Stimulated activated CD8-positive, alpha-beta memory T cell treated with anti-CD3 and anti-CD28 coated beads, Interleukin-12 subunit alpha, Interleukin-12 subunit beta, amount 100 ng/mL, for 1 hour (primary cell): ENCODE data around the gene CARS1.

ENCODE experiments used
- DNase-seq: peaks from one replicate; pipeline ENCODE4 v3.0.0-alpha.2; 2020; ENCODE audit warnings: low read depth

The CARS1 gene

DNA sequence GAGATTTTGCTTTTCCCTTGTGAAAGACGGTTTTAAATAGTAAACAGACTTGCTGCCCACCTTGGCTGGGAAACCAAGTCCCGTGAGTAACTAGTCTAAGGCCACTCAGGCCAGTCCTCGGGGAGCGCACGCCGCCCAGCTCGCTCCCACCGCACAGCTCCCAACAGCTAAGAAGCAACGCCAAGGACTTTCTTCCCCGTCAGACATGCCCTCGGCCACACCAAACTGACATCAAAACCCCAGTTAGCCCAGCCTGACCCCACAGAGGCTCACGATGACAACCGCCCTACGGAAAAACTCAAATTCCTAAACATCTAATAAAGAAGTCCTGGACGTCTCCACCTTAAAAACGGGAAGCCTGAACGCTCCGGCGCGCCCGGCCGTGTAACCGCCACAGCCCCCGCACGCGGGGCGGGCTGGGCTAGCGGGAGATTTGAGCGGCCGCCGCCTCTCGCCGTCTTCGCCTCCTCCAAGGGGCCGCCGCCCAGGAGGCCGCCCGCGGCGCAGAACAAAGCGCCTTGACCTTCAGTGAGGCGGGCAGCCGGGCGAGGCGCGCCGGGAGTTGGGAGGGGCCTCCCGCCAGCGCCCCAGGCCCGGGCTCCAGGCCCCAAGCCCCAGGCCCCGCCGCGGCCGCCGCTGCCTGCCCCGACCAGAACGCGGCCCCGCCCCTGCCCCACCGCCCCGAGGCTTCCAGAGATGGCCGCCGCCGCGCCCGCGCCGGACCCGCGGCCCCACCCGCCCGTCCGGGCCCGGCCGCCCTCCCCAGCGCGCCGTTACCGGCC lies 65.6 kb downstream of the CARS1 start:
- no peak for DNase-seq

GRCh38 chr11:2990617-2991451 lies 66.4 kb downstream of the CARS1 start:
- no peak for DNase-seq

DNA sequence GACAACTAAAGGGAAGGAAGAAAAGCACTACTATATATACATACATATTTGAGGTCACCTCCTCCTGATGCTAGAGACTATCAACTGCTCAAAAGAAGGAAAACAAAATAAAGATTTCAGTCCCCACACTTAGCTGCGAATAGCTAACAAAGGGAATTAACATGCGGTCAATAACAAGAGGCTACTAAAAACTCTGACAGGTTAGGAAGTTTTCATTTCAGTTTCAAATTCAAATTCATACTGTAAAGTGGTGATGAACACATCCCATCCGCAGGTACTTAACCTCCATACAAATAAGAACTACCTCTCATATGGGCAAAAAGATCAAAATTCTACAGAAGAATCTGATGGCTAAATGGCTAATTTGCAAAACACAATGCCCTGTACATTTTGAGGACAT lies 67.7 kb downstream of the CARS1 start:
- DNase-seq, result no peak

GRCh38 chr11:2989006-2989405 lies 68.2 kb downstream of the CARS1 start:
- no peak for DNase-seq

GRCh38 chr11:2987881-2988861 lies 69.1 kb downstream of the CARS1 start:
- no peak for DNase-seq

DNA sequence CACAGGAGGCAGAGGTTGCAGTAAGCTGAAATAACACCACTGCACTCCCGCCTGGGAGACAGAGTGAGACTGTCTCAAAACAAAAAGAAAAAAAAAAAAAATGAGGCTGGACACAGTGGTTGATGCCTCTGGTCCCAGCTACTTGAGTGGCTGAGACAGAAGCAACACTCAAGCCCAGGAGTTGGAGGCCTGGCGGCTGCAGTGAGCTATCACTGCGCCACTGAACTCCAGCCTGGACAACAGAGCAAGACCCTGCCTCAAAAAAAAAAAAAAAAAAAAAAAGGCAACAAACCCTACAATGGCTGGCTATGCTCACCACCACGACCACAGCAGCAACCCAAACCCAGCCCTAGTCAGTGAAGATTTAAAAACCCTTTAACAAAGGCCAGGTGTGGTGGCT lies 73.3 kb downstream of the CARS1 start:
- DNase-seq, result no peak

- DNase-seq, result no peak
These were observed 75.0 kb downstream of the CARS1 start for GRCh38 chr11:2982214-2982613.

DNA sequence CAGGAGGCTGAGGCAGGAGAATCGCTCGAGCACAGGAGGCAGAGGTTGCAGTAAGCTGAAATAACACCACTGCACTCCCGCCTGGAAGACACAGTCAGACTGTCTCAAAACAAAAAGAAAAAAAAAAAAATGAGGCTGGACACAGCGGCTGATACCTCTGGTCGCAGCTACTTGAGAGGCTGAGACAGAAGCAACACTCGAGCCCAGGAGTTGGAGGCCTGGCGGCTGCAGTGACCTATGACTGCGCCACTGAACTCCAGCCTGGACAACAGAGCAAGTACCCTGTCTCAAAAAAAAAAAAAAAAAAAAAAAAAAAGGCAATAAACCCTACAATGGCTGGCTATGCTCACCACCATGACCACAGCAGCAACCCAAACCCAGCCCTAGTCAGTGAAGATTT lies 76.1 kb downstream of the CARS1 start:
- no peak for DNase-seq

DNA sequence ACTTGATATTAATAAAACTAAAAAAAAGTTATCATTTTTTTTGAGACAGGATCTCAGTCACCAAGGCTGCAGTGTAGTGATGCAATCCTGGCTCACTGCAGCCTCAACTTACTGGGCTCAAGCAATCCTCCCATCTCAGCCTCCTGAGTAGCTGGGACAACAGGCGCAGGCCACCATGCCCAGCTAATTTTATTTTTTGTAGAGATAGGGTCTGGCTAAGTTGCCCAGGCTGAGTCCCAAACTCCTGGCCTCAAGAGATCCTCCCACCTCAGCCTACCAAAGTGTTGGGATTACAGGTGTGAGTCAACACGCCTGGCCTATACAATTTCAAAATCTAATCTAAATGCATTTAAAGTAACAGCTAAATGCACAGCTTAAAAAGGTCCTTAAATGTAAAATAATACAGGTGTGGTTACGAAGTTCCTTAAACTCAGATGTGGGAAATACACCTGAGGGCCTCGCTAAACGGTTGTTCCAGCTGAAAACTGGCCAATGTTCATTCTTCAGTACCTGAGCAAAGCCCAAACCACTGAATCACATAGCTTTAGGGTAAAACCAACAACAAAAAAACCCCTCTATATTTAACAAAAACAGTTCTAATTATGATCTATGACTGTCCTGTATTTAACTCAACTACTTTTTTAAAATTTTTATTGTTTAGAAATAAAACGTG lies 76.9 kb downstream of the CARS1 start:
- DNase-seq, result no peak

DNA sequence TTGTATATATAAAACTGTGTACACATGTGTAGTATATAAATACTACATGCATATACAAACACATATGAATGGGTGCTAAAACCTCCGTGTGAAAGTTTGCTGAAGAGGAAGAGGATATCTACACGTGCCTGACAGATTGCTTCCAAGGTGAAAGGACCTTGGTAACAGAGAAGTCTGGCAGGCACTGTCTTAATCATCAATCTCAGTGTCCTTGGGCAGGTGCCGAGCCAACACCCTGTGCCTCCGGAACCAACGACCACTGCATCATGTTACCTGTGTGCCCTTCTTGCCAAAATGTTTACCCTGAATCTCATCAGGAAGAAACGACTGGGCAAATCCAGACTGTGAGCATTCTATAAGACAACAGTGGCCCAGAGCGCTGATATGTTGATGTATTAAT lies 80.1 kb downstream of the CARS1 start:
- DNase-seq, result no peak

DNA sequence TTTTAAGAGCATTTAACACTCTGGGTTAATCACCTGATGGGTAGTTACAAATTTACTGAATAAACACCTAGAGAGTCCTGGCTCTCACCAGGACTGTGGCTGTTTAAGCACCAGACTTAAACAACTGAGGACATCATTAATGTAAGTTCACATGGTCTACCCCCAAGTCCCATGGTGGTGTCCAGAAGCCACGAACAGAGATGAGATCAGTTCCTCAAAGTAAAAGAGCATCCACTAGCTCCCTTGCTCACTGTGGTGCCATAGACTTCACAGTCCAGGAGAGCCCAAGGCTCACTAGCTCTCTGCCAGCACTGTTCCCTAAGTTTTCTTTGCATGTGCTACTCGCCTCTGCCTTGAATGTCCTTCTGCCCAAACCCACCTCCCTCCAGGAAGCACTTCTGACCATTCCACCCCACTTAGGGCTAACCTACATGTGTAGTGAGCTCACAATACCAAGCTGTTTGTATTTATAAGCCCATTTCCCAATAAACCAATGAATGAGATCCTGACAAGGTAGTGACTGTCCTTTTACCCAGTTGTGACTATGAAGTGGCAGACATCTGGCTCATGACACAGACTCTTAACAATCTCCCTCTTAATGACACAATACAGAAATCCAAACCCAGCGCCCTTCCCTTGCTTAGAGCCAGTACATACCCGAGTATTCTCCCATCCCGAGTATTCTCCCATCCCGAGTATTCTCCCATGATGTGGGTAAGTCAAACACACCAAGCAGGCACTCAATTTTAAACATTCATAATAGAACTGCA lies 80.7 kb downstream of the CARS1 start:
- DNase-seq, result no peak

DNA sequence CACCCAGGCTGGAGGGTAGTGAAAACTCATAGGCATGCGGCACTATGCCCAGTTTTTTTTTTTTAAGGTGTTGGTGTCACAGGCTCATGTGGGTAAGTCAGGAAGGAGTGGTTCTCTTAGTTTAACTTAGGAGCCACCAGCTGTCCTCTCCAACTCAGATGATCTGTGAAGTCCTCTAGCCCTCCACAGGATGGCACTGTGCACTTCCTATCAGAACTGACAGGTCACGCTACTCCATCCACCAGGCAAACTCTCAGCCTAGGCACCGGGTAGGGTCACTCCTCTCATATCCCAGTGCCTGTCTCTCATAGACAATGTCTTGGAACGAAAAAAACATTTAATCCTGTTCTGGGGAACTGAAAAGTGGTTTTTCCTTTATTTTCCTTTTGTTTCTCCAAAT lies 81.6 kb downstream of the CARS1 start:
- peak; percentile 20 for DNase-seq

DNA sequence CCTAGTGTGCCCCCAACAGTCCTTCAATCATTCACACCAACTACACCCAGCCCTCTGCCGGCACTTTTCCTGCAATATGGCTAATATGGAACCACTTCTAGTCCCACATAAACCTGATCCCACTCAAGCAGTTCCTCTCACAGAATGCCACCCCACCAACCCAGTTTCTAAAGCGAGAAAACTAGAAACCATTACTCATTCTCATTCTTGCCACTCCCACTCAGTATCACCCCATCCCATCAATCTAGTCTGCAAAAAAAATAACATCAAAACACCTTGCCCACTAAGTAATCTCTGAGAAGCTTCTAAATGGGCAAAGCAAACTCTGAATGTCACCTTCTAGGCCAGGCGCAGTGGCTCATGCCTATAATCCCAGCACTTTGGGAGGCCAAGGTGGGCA lies 83.0 kb downstream of the CARS1 start:
- DNase-seq, result no peak

DNA sequence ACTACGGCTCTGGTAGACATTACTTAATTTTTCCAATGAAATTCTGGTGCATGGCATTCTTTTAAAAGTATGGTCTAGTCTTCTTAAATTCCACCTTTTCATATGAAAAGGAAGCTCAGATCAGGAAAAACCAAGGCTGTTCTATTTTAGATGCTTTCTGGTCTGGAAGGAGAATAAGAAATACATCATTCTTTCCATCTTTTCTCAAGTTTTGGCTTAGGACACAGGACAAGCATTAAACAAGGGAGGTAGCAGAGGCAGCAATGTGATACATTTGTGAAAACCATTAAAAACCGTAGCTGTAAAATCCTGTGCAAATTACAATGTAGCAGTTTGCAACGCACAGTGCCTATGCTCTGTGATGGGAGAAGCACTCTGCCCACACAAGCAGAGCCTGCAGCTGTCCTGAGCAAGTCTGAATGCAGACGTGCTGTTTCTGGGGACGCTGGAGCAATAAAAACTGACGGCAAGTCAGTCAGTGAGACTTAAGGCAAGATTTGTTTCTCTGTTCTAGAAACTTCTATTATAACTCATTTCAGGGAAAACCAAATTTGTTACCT lies 88.8 kb downstream of the CARS1 start:
- DNase-seq, result no peak

- no peak for DNase-seq
These were observed 92.4 kb downstream of the CARS1 start for GRCh38 chr11:2964782-2965181.

DNA sequence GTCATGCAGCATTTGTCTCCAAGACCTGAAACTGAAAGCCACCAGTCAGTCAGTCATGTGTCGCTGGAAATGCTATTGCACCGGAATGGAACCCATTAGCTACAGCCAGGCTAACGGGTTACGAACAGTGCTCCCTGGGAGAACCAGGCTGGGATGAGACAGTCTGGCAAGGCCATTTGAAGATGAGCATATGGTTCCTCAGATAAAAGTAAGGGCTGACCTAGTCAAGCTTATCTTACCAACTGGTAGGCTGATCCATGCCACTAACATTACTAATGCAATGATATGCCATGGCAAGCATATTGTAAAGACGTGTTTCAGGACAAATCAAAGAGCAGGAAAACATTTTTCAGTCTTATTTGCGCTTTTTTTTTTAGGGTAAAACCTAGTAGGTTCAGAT lies 93.5 kb downstream of the CARS1 start:
- no peak for DNase-seq

GRCh38 chr11:2963112-2963754 lies 94.0 kb downstream of the CARS1 start:
- no peak for DNase-seq

- no peak for DNase-seq
These were observed 96.1 kb downstream of the CARS1 start for GRCh38 chr11:2961080-2961479.

DNA sequence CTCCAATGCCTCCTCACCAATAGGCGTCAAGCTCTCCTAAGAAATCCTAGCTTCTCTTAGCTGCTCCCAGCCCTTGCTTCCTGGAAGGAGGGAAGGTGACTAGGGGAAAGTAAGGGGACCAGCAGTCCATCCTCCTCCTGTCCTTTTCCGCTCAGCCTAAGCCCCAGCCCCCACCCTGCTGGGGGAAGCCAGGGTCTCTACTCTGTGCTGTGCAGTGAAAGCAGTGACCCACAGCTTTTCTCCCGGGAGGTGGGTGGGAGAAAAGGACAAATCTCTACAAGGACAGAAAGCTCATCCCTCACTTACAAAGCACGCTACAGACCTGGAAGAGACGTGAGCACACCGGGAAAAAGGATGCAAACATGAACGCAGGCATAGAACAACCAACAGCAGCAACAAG lies 97.1 kb downstream of the CARS1 start:
- DNase-seq, result no peak

DNA sequence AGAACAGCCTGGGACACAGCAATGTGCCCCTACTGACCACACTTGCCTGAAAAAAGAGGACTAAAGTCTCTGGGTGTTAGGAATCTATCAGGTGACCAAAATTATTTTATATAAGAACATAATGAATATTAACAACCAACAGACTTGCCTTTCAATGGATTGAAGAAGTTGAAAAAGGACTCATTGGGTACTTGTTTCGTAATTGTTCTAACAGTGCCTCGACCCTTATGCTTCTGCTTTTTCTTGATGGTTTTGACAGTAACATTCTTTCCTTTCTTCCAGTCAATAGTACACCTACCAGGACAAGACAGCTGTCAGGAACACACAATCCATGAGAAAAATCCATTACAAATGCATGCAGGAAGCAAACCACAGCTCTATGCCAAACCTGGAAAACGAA lies 99.0 kb downstream of the CARS1 start:
- DNase-seq, result no peak
